Breast epithelium (tissue), 4 donors: ENCODE measurements around the gene KLRB1. TPM values are rescaled to one million over a fixed set of nuclear protein-coding genes. Genes with fewer than 3 reads are reported as not detected.

Experiments used
- DNase-seq, 2 donors: peaks; one replicate each; pipeline ENCODE4 v3.0.0-alpha.2; 2019; ENCODE audit warnings: low spot score in 2 of 2
- H3K27ac ChIP-seq, 2 donors: fragments of 200-600 bp; sonication (generic) in 1 of 2; one replicate each; pipeline ENCODE4 v1.5.1; 2016 to 2019; ENCODE audit warnings: mild to moderate bottlenecking in 1 of 2
- H3K27me3 ChIP-seq, 2 donors: fragments of 200-600 bp; sonication (generic) in 1 of 2; one replicate each; pipeline versions ENCODE4 v1.5.1 to v1.6.0; 2017 to 2019; ENCODE audit warnings: control low read depth in 1 of 2, mild to moderate bottlenecking in 1 of 2
- H3K36me3 ChIP-seq: fragments of 200-600 bp; one replicate; pipeline ENCODE4 v1.5.1; 2019
- H3K4me1 ChIP-seq, 2 donors: fragments of 200-600 bp; sonication (generic); one replicate each; pipeline ENCODE4 v1.5.1; 2016 to 2019; ENCODE audit warnings: control low read depth in 1 of 2
- H3K4me3 ChIP-seq, 3 donors: fragments of 200-600 bp; sonication (generic); 1 replicate in 2 of 3; 2 replicates in 1 of 3; pipeline ENCODE4 v1.5.1; 2016 to 2019; ENCODE audit warnings: mild to moderate bottlenecking in 3 of 3, moderate library complexity in 2 of 3
- H3K9me3 ChIP-seq, 2 donors: fragments of 200-600 bp; sonication (generic) in 1 of 2; one replicate each; pipeline ENCODE4 v1.5.1; 2016 to 2019; ENCODE audit warnings: control low read depth in 1 of 2
- POLR2A ChIP-seq: fragments of 450-650 bp; IDR thresholded peaks from one replicate; pipeline ENCODE4 v1.6.1; 2016; ENCODE audit warnings: antibody characterized with exemption, mild to moderate bottlenecking, moderate library complexity
- POLR2AphosphoS5 ChIP-seq, 3 donors: sonication (generic); formaldehyde crosslinking; IDR thresholded peaks; one replicate each; pipeline ENCODE4 v1.6.1; 2017; ENCODE audit warnings: antibody characterized with exemption in 3 of 3
- intact Hi-C: fragments of 100-400 bp; cut with DNase I; formaldehyde crosslinking; loops from one replicate; pipeline ENCODE4 v1.15.1; 2023; ENCODE audit warnings: low total_unique reads
- total RNA-seq, 3 donors: library from RNA; depleted of rRNA; stranded (reverse); fragments of >200 nt; gene quantifications; one replicate each; pipeline ENCODE4 v1.1.0, GENCODE V29; 2016
- TF ChIP-seq, protein P1 (sequence below), 3 donors: fragments of 450-650 bp; IDR thresholded peaks; one replicate each; pipeline ENCODE4 v1.5.1; 2016 to 2017; ENCODE audit warnings: antibody characterized with exemption in 3 of 3, mild to moderate bottlenecking in 3 of 3, moderate library complexity in 3 of 3

KLRB1 gene
- total RNA-seq, 3 donors from 2014 or later: 0.66 to 1.5 (median 0.80) TPM

DNA sequence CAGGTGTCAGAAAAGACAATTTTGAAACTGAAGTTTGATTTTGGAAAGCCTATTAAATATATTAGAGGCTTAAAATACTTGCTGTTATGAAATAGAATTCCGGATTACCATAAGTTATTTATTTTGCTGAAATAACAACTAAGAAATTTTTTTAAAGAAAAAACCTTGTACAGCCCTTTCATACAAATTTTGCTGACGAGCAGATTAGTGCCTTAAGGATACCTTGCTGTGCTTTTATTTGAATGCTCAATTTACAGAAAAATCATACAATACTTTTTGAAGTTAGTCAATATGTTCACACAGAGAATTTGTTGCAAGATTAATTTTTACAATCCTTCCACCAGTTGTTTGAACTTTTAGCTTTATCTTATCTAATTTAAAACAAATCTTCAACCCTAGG is 32.3 kb upstream of the KLRB1 start:
- H3K4me3 ChIP-seq: no peak overlapping the region
- no peaks in the 10 kb centered on the region for H3K27me3 ChIP-seq
- H3K9me3 ChIP-seq: no peaks in the 10 kb centered on the region
- H3K4me1 ChIP-seq: no peaks in the 10 kb centered on the region
- no peaks in the 10 kb centered on the region for H3K36me3 ChIP-seq
- H3K27ac ChIP-seq: no peak overlapping the region
- DNase-seq: no peak
- TF ChIP-seq POLR2A: no peak
- no peak for TF ChIP-seq POLR2AphosphoS5 (IDR thresholded peaks at IDR 0.05)
- TF ChIP-seq, protein P1, sequence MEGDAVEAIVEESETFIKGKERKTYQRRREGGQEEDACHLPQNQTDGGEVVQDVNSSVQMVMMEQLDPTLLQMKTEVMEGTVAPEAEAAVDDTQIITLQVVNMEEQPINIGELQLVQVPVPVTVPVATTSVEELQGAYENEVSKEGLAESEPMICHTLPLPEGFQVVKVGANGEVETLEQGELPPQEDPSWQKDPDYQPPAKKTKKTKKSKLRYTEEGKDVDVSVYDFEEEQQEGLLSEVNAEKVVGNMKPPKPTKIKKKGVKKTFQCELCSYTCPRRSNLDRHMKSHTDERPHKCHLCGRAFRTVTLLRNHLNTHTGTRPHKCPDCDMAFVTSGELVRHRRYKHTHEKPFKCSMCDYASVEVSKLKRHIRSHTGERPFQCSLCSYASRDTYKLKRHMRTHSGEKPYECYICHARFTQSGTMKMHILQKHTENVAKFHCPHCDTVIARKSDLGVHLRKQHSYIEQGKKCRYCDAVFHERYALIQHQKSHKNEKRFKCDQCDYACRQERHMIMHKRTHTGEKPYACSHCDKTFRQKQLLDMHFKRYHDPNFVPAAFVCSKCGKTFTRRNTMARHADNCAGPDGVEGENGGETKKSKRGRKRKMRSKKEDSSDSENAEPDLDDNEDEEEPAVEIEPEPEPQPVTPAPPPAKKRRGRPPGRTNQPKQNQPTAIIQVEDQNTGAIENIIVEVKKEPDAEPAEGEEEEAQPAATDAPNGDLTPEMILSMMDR (IDR thresholded peaks at IDR 0.05): no peak
- intact Hi-C loops: no loop called here

DNA sequence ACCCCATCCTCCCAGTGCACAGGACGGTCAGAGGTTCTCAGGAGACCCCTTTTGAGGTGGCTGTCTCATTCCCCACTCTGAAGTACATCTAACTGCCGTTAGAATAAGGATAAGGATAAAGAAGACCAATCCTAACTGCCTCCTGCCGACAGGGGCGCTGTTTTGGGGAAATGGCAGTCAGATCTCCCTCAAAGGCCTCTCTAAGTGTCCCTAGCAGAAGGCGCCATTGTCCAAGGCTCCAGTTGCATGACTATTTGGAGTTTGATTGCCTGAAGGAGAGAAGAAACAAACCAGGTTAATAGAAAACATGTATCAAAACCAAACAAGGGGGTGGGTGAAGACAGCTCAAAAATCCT is 29.1 kb upstream of the KLRB1 start:
- intact Hi-C loops: loop anchor here (10.0 kb wide), 1 partner anchor 78 kb away; no protein-coding TSS in a partner anchor
- H3K4me3 ChIP-seq: no peak overlapping the region
- H3K27me3 ChIP-seq: no peaks in the 10 kb centered on the region
- no peaks in the 10 kb centered on the region for H3K4me1 ChIP-seq
- H3K27ac ChIP-seq: no peak overlapping the region
- DNase-seq: no peak
- no peaks in the 10 kb centered on the region for H3K9me3 ChIP-seq
- TF ChIP-seq, protein P1 (IDR thresholded peaks at IDR 0.05): no peak
- H3K36me3 ChIP-seq: no peaks in the 10 kb centered on the region

DNA sequence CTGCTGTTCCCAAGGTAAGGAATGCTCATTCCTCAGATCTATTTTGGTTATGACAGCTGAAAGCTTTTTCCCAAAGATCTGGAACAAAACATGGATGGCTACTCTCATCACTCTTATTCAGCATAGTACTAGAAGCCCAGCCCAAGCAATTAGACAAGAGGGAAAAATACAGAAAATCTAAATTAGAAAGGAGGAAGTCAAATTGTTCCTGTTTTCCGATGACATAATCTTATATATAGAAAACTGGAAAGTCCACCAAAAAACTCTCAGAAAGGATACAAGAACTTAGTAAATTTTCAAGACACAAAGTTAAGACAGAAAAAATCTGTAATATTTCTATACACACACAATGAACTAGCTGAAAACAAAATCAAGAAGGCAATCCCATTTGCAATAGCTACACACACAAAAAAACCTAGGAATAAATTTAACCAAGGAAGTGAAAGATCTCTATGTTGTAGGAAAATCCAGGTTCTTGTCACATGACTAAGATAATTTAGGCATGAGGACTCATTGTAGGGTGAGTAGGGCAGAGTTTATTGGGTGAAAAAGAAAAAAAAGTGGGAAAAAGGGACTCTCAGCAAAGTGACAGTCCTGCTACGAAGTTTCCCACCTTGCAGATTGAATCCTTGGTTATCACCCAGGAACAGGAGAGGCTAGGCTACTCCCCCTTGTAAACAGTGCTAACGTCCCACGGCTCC is 28.6 kb upstream of the KLRB1 start:
- Histone ChIP-seq H3K27me3 (no peaks in the 10 kb centered on the region), H3K4me3 (no peak overlapping the region), H3K36me3 (no peaks in the 10 kb centered on the region), H3K27ac (no peak overlapping the region), H3K4me1 (no peaks in the 10 kb centered on the region), H3K9me3 (no peaks in the 10 kb centered on the region)
- TF ChIP-seq, protein P1 (IDR thresholded peaks at IDR 0.05): no peak
- no peak for DNase-seq
- intact Hi-C loops: loop anchor here (10.0 kb wide), 1 partner anchor 79 kb away; no protein-coding TSS in a partner anchor

DNA sequence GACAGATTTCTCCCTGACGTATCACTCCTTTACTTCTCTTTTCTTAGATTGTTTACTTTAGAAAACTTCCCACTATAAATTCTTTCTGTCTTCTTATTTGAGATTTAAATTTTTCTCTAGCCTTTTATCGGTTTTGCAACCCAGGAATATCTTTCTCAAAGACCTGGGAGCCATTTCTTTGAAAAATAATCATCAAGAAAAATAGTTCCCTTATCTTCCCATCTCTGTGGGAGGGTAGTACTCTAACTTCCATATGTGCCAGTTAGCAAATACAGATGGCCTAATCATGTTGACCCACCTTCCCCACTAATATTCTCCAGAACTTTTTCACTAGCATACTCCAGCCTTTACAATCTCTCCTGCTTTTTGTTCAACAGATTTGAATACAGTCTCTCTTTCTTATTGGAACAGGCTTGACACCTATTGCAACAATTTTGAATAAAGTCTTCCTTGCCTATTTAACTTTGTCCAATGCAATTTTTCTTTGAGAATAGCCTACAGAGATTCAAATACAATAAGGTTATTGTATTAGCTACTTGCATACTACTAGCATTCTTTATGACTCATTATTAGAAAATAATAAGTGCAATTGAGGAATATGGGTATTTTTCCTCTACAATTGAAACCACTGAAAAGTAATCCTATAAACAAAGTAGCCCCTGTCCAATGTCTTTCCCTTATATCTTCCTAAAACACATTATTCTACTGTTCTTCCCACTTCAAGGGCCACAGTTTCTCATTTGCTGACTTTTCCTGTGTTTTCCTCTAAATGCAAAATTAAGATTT is 27.4 kb upstream of the KLRB1 start:
- TF ChIP-seq, protein P1 (IDR thresholded peaks at IDR 0.05): no peak
- no peak for TF ChIP-seq POLR2A
- Histone ChIP-seq H3K27me3 (no peaks in the 10 kb centered on the region), H3K4me1 (no peaks in the 10 kb centered on the region), H3K27ac (no peak overlapping the region), H3K4me3 (no peak overlapping the region), H3K36me3 (no peaks in the 10 kb centered on the region), H3K9me3 (no peaks in the 10 kb centered on the region)
- DNase-seq: no peak
- intact Hi-C loops: loop anchor here (10.0 kb wide), 1 partner anchor 80 kb away; no protein-coding TSS in a partner anchor

DNA sequence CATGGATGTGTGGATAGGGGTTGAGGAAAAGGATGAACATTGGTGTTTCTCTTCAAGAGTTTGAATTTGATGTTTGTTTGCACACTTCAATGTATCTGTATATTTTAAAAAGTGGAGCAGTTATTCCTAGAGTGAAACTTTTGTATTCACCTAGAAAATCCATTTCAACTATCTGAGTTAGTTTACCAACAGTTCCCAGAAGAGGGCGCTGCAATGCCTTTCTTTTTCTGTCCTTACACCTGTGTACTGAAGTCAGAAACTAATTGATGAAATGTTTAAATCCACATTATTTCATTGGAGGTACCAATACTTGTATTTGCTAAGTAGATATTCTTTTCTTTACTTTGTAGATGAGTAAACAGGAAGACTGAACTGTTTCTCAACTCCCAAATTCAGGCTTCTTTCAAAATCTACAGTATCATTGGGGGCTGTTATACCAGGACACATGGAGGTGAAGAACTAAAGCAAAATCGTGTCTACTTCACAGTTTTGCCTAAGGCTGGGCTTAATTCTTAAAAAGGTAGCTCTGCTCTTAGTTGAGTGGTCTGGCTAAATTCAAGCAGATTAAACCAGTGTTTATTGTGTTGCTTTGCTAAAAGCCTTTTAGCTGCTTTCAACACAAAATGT is 26.6 kb upstream of the KLRB1 start:
- H3K4me3 ChIP-seq: no peak overlapping the region
- DNase-seq: peak in 1 of 2 donors; percentile 47
- no peak overlapping the region for H3K27ac ChIP-seq
- no peak for TF ChIP-seq POLR2AphosphoS5 (IDR thresholded peaks at IDR 0.05)
- TF ChIP-seq, protein P1 (IDR thresholded peaks at IDR 0.05): peak; percentile 61 to 74 (median 73)
- no peaks in the 10 kb centered on the region for H3K4me1 ChIP-seq
- H3K9me3 ChIP-seq: no peaks in the 10 kb centered on the region
- H3K36me3 ChIP-seq: no peaks in the 10 kb centered on the region
- H3K27me3 ChIP-seq: no peaks in the 10 kb centered on the region
- intact Hi-C loops: loop anchor here (10.0 kb wide), 1 partner anchor 81 kb away; no protein-coding TSS in a partner anchor
